HG02763 (cell line): ENCODE measurements around the gene MTA3.
"Not testable (repeated sequence)": the region's sequence is repeated elsewhere in the genome, so short reads cannot be mapped to it uniquely, and the experiment has no call there.

Source experiments
- ATAC-seq: cut with Tn5 transposase; IDR thresholded peaks from one replicate; pipeline ENCODE4 v1.9.1; 2021; ENCODE audit warnings: mild to moderate bottlenecking, moderate library complexity; ENCODE audit not compliant: unreplicated experiment

MTA3 gene

GRCh38 chr2:42566837-42567321 lies 1.6 kb upstream of the MTA3 start:
- peak; percentile 48 for ATAC-seq

- no peak for ATAC-seq
These were observed 1.1 kb upstream of the MTA3 start for GRCh38 chr2:42567364-42567763.

GRCh38 chr2:42567806-42568400 lies 529 bp upstream of the MTA3 start:
- ATAC-seq, result peak; percentile 82

GRCh38 chr2:42569116-42569711 lies 782 bp downstream of the MTA3 start:
- ATAC-seq, result peak; percentile 5

- no peak for ATAC-seq
These were observed 1.5 kb downstream of the MTA3 start for GRCh38 chr2:42569883-42570282.

GRCh38 chr2:42572297-42573081 lies 4.1 kb downstream of the MTA3 start:
- no peak for ATAC-seq

GRCh38 chr2:42573256-42573655 lies 4.8 kb downstream of the MTA3 start:
- ATAC-seq, result no peak

- no peak for ATAC-seq
These were observed 7.1 kb downstream of the MTA3 start for GRCh38 chr2:42575458-42576064.

- ATAC-seq, result no peak
These were observed 10.2 kb downstream of the MTA3 start for GRCh38 chr2:42578621-42579020.

- no peak for ATAC-seq
These were observed 12.8 kb downstream of the MTA3 start for GRCh38 chr2:42581257-42581656.

GRCh38 chr2:42584628-42585027 lies 16.2 kb downstream of the MTA3 start:
- ATAC-seq, result not testable (repeated sequence)

- ATAC-seq, result no peak
These were observed 17.3 kb downstream of the MTA3 start for GRCh38 chr2:42585779-42586178.

- no peak for ATAC-seq
These were observed 19.2 kb downstream of the MTA3 start for GRCh38 chr2:42587526-42588117.

- ATAC-seq, result no peak
These were observed 19.7 kb downstream of the MTA3 start for GRCh38 chr2:42588121-42588520.

GRCh38 chr2:42590176-42590575 lies 21.7 kb downstream of the MTA3 start:
- ATAC-seq, result no peak

- no peak for ATAC-seq
These were observed 24.9 kb downstream of the MTA3 start for GRCh38 chr2:42593282-42593681.

- no peak for ATAC-seq
These were observed 30.2 kb downstream of the MTA3 start for GRCh38 chr2:42598656-42599055.

- no peak for ATAC-seq
These were observed 32.6 kb downstream of the MTA3 start for GRCh38 chr2:42601076-42601475.

GRCh38 chr2:42602218-42602875 lies 33.9 kb downstream of the MTA3 start:
- ATAC-seq, result no peak

GRCh38 chr2:42602876-42603219 lies 34.4 kb downstream of the MTA3 start:
- no peak for ATAC-seq

GRCh38 chr2:42604341-42604867 lies 36.0 kb downstream of the MTA3 start:
- not testable (repeated sequence) for ATAC-seq
